ACHN (cell line): ENCODE measurements around the gene CASKIN1.
A peak's percentile ranks its signal among the peaks of the same experiment; 100 is the strongest.
"Not testable (repeated sequence)": the region's sequence is repeated elsewhere in the genome, so short reads cannot be mapped to it uniquely, and the experiment has no call there.

ENCODE experiments used
- DNase-seq: peaks from one replicate; pipeline ENCODE4 v3.0.0-alpha.2; 2015
- in situ Hi-C: cut with HindIII; loops from 2 replicates; pipeline ENCODE4 v1.10.0; 2017; ENCODE audit warnings: low sequenced_read_pairs, low pct_ligation_motif_present, low pct_unique_long_range_greater_than_20kb

Gene CASKIN1

GRCh38 chr16:2213817-2214718 is 17.7 kb upstream of the CASKIN1 start:
- in situ Hi-C loops, result no loop called here
- DNase-seq, result peak; percentile 29

- in situ Hi-C loops, result no loop called here
- DNase-seq, result no peak
Observed at GRCh38 chr16:2212362-2213324, 16.2 kb upstream of the CASKIN1 start.

- DNase-seq, result no peak
- in situ Hi-C loops, result no loop called here
Observed at GRCh38 chr16:2211923-2212347, 15.5 kb upstream of the CASKIN1 start.

- no peak for DNase-seq
- in situ Hi-C loops, result no loop called here
Observed at GRCh38 chr16:2210386-2211365, 14.3 kb upstream of the CASKIN1 start, which contains the start of gene BRICD5. Gene BRICD5, minus strand, starts transcription at chr16:2210863. Its CDS starts 30 bp downstream, at chr16:2210833.

- in situ Hi-C loops, result no loop called here
- DNase-seq, result no peak
Observed at GRCh38 chr16:2210009-2210332, 13.6 kb upstream of the CASKIN1 start.

GRCh38 chr16:2209258-2210008 is 13.0 kb upstream of the CASKIN1 start:
- in situ Hi-C loops, result no loop called here
- DNase-seq, result no peak

- DNase-seq, result no peak
- in situ Hi-C loops, result no loop called here
Observed at GRCh38 chr16:2208772-2209171, 12.4 kb upstream of the CASKIN1 start.

- in situ Hi-C loops, result no loop called here
- no peak for DNase-seq
Observed at GRCh38 chr16:2208308-2208707, 11.9 kb upstream of the CASKIN1 start.

GRCh38 chr16:2207872-2208271 is 11.5 kb upstream of the CASKIN1 start:
- DNase-seq, result no peak
- in situ Hi-C loops, result no loop called here

GRCh38 chr16:2206780-2207433 is 10.5 kb upstream of the CASKIN1 start:
- DNase-seq, result no peak
- in situ Hi-C loops, result no loop called here

- DNase-seq, result no peak
- in situ Hi-C loops, result no loop called here
Observed at GRCh38 chr16:2206420-2206779, 10.0 kb upstream of the CASKIN1 start.

GRCh38 chr16:2205967-2206313 is 9.5 kb upstream of the CASKIN1 start:
- no peak for DNase-seq
- in situ Hi-C loops, result no loop called here

GRCh38 chr16:2205104-2205966 is 8.9 kb upstream of the CASKIN1 start, which contains the start of gene MLST8:
Gene MLST8, plus strand, starts transcription at chr16:2205454. Its CDS starts 632 bp downstream, at chr16:2206086.
- in situ Hi-C loops, result no loop called here
- peak; percentile 88 for DNase-seq

- in situ Hi-C loops, result no loop called here
Observed at GRCh38 chr16:2204416-2205103, 8.2 kb upstream of the CASKIN1 start.

GRCh38 chr16:2203119-2203688 is 6.8 kb upstream of the CASKIN1 start:
- in situ Hi-C loops, result not testable (repeated sequence)

More at GRCh38 chr16:2204416-2205103, 8.2 kb upstream of the CASKIN1 start:
- no peak for DNase-seq

More at GRCh38 chr16:2203119-2203688, 6.8 kb upstream of the CASKIN1 start:
- not testable (repeated sequence) for DNase-seq
